Midbrain (tissue), 1 donor: Measurements from ENCODE around the gene RMND1.
"Not testable (repeated sequence)": the region's sequence is repeated elsewhere in the genome, so short reads cannot be mapped to it uniquely, and the experiment has no call there.

Experiments
- DNase-seq: peaks from one replicate; lab custom pipeline; 2025; lab: John Stamatoyannopoulos, UW

The RMND1 gene, protein sequence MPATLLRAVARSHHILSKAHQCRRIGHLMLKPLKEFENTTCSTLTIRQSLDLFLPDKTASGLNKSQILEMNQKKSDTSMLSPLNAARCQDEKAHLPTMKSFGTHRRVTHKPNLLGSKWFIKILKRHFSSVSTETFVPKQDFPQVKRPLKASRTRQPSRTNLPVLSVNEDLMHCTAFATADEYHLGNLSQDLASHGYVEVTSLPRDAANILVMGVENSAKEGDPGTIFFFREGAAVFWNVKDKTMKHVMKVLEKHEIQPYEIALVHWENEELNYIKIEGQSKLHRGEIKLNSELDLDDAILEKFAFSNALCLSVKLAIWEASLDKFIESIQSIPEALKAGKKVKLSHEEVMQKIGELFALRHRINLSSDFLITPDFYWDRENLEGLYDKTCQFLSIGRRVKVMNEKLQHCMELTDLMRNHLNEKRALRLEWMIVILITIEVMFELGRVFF

GRCh38 chr6:151451950-151452749 is at the start of gene RMND1:
Gene RMND1, minus strand, starts transcription at chr6:151452126. Its CDS starts 6,315 bp downstream, at chr6:151445811.
- DNase-seq: peak; percentile 100

DNA sequence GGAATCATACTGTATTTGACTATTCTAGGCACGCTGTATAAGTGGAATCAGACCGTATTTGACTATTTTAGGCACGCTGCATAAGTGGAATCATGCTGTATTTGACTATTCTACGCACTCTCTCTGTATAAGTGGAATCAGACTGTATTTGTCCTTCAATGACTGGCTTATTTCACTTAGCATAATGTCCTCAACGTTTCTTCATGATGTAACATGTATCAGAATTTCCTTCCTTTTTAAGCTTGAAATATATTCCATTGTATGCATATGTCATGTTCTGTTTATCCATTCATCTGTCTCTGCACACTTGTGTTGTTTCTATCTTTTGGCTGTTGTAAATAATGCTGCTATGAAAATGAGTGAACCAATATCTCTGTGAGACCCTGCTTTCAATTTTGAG is 47.6 kb upstream of the RMND1 start:
- no peak for DNase-seq

- DNase-seq: no peak
Observed at GRCh38 chr6:151498327-151498726, 46.4 kb upstream of the RMND1 start.

- no peak for DNase-seq
Observed at GRCh38 chr6:151497905-151498304, 46.0 kb upstream of the RMND1 start.

GRCh38 chr6:151495380-151495779 is 43.5 kb upstream of the RMND1 start:
- no peak for DNase-seq

- no peak for DNase-seq
Observed at GRCh38 chr6:151494936-151495320, 43.0 kb upstream of the RMND1 start.

DNA sequence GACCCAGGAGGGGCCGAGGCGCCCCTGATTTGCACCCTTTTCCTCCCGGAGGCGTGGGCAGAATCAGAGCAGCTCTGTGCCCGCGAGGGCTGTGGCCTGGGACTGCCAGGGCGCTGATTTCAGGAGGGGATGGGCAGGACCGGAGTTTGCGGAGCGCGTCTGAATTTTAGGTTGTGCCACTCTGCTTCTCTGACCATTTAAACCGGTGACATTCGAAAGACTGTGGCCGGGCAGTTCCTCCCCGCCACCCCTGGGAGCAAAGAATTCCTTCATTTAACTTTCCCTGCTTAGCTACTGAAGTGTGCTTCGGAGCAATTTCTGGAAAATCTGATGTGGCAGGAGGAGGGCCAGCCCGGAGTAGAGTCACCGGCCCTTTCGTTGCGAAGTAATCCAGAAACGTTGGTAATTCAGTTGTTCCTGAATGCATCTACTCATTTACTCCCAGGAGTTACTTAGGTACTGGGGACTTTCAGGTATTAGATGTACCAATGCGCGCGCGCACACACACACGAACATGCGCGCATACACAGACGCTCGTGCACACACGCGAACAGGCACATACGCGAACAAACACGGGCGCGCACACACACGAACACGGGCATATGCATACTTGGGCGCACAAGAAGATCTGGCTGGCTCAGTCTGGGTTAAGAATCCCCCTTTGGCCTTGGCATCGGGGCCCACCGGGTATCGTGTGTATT is 42.5 kb upstream of the RMND1 start:
- peak; percentile 34 for DNase-seq

GRCh38 chr6:151493804-151494234 is 41.9 kb upstream of the RMND1 start, which contains the start of gene CCDC170:
Gene CCDC170, plus strand, starts transcription at chr6:151494017. Its CDS starts 112 bp downstream, at chr6:151494129.
- DNase-seq: no peak

- DNase-seq: no peak
Observed at GRCh38 chr6:151493161-151493803, 41.4 kb upstream of the RMND1 start.

- no peak for DNase-seq
Observed at GRCh38 chr6:151490996-151491395, 39.1 kb upstream of the RMND1 start.

- DNase-seq: no peak
Observed at GRCh38 chr6:151488226-151488625, 36.3 kb upstream of the RMND1 start.

- DNase-seq: no peak
Observed at GRCh38 chr6:151483994-151484393, 32.1 kb upstream of the RMND1 start.

DNA sequence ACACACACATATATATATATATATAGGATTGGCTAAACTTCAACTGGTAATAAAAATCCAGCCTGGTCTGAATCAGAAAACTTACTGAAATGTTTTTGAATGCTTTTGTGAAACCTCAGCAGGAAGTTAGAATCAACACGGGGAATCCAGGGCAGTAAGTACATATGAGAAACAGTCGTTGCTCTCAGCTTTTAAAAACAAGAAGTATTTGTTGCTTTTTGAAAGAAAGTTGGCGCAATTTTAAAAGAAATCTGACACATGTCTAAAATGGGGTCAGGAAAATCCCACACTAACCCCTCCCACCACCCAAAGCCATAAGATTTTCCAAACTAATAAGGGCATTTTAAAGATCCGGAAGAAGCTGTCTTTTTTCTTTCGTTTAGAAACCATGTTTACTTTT is 30.4 kb upstream of the RMND1 start:
- DNase-seq: no peak

GRCh38 chr6:151481786-151482185 is 29.9 kb upstream of the RMND1 start:
- no peak for DNase-seq

DNA sequence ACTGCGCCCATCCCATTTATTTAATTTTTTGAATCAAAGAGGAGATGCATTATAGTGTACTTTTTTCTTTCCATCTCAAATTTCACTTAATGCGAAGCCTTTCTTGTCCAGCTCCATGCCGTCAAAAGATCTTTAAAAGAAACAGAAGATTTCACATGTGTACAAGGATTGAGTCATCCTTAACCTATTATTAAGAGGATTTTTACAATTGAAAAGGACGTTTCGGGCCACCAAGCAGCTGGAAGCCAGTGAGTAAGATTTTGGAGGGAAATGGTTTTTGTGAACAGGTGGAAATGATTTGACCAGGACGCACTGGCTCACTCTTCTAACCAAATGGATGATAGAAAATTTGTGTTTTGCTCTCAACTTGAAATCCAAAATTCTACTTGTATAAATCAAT is 26.7 kb upstream of the RMND1 start:
- DNase-seq: no peak

GRCh38 chr6:151477726-151478125 is 25.8 kb upstream of the RMND1 start:
- no peak for DNase-seq

- DNase-seq: peak; percentile 58
Observed at GRCh38 chr6:151475653-151476523, 24.0 kb upstream of the RMND1 start.

DNA sequence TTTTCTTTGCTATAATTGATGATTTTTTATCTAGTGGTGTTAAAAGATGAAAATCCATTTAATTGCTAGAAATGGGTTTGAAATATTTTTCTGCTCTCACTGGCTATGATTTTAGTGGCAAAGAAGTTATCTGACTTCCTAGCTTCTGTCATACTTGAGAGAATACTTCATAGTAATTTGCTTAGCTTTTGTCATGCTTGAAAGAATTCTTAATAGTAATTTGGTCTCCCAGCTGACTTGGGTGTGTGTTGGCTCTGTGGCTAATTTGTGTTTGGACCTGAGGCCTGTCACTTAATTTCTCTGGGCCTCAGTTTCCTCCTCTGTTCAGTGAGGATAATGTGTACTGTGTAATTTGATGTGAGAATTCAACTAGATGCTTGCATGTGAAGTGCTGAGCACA is 12.8 kb upstream of the RMND1 start:
- DNase-seq: no peak

DNA sequence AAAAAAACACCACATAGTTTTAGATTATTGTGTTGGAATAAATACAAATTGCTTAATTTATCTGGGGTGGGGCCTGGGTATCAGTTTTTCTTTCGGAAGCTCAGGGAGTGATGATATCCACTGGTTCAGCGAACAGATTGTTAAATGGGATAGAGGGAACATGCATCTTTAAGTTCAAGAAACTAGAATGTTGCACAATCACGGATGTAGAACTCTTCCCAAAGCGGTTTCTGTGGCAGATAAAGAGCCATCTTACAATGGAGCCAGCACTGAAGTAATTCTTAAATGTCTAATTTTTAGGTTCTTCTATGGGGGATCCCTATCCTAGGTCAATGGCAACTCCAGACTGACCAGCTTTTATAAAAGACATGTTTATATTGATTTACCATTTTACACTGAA is 9.7 kb upstream of the RMND1 start:
- DNase-seq: no peak

- DNase-seq: not testable (repeated sequence)
Observed at GRCh38 chr6:151455751-151456398, 3.9 kb upstream of the RMND1 start.
